ENCODE results near the gene CTNNBL1.

CTNNBL1 gene

GRCh38 chr20:37913567-37914366, 219.9 kb downstream of the CTNNBL1 start:
- TF ChIP-seq, protein P1, sequence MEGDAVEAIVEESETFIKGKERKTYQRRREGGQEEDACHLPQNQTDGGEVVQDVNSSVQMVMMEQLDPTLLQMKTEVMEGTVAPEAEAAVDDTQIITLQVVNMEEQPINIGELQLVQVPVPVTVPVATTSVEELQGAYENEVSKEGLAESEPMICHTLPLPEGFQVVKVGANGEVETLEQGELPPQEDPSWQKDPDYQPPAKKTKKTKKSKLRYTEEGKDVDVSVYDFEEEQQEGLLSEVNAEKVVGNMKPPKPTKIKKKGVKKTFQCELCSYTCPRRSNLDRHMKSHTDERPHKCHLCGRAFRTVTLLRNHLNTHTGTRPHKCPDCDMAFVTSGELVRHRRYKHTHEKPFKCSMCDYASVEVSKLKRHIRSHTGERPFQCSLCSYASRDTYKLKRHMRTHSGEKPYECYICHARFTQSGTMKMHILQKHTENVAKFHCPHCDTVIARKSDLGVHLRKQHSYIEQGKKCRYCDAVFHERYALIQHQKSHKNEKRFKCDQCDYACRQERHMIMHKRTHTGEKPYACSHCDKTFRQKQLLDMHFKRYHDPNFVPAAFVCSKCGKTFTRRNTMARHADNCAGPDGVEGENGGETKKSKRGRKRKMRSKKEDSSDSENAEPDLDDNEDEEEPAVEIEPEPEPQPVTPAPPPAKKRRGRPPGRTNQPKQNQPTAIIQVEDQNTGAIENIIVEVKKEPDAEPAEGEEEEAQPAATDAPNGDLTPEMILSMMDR (IDR thresholded peaks at IDR 0.05; ENCODE audit: low read depth, low read length), result no peak
- H3K4me3 ChIP-seq (replicated peaks in 1 of 2; ENCODE audit: low read depth in 2 of 2, low read length in 2 of 2), result no peak overlapping the region
- no peak for DNase-seq (ENCODE audit: low read depth in 2 of 2)

DNA sequence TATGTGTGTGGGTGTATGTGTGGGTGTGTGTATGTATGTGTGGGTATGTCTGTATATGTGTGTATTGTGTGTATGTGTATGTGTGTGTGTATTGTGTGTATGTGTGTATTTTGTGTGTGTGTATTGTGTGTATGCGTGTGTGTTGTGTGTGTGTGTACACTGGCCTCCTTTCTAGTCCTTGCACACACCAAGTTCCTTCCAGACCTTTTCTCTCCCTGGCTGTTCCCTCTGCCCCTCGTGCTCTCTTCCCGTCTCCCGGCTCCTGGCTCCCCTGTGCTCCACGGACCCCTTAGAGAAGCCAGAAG, 220.5 kb downstream of the CTNNBL1 start:
- no peak for DNase-seq (ENCODE audit: low read depth in 2 of 2)
- H3K4me3 ChIP-seq (replicated peaks in 1 of 2; ENCODE audit: low read depth in 2 of 2, low read length in 2 of 2), result no peak overlapping the region
- TF ChIP-seq, protein P1 (IDR thresholded peaks at IDR 0.05; ENCODE audit: low read depth, low read length), result no peak

- no peak for DNase-seq (ENCODE audit: low read depth in 2 of 2)
- TF ChIP-seq, protein P1 (IDR thresholded peaks at IDR 0.05; ENCODE audit: low read depth, low read length), result no peak
- no peak overlapping the region for H3K4me3 ChIP-seq (replicated peaks in 1 of 2; ENCODE audit: low read depth in 2 of 2, low read length in 2 of 2)
These were observed 221.0 kb downstream of the CTNNBL1 start for GRCh38 chr20:37914672-37915433.

DNA sequence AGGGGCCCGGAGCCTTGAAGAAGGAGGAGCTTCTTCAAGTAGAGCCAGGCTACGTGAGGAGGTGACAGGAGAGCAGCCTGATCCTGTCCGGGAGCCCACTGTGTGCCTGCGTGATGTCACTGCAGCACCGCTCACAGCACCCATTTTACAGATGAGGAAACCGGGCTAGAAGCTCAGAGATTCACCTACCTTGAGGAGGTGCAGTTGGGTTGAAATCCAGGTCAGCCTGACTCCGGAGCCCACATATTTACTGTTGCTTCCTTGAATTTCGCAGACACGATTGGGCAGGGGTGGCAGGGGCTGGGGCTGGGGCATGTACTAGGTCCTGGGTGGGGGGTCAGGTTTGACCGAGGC, 221.6 kb downstream of the CTNNBL1 start:
- H3K4me3 ChIP-seq (replicated peaks in 1 of 2; ENCODE audit: low read depth in 2 of 2, low read length in 2 of 2), result no peak overlapping the region
- TF ChIP-seq, protein P1 (IDR thresholded peaks at IDR 0.05; ENCODE audit: low read depth, low read length), result no peak
- no peak for DNase-seq (ENCODE audit: low read depth in 2 of 2)

- DNase-seq (ENCODE audit: low read depth in 2 of 2), result no peak
- TF ChIP-seq, protein P1 (IDR thresholded peaks at IDR 0.05; ENCODE audit: low read depth, low read length), result no peak
- no peak overlapping the region for H3K4me3 ChIP-seq (replicated peaks in 1 of 2; ENCODE audit: low read depth in 2 of 2, low read length in 2 of 2)
These were observed 222.2 kb downstream of the CTNNBL1 start for GRCh38 chr20:37915800-37916570.

- no peak for DNase-seq (ENCODE audit: low read depth in 2 of 2)
- no peak overlapping the region for H3K4me3 ChIP-seq (replicated peaks in 1 of 2; ENCODE audit: low read depth in 2 of 2, low read length in 2 of 2)
- TF ChIP-seq, protein P1 (IDR thresholded peaks at IDR 0.05; ENCODE audit: low read depth, low read length), result no peak
These were observed 223.6 kb downstream of the CTNNBL1 start for GRCh38 chr20:37917461-37917860.

Data from cardiac fibroblast (primary cell).